HEK293 (cell line): ENCODE measurements around the gene SESN2.

Experiments
- CTCF ChIP-seq: fragments of 450-650 bp; formaldehyde crosslinking; IDR thresholded peaks from 2 replicates; pipeline ENCODE4 v1.5.1; 2016; ENCODE audit warnings: missing biosample characterization, missing genetic modification characterization
- GFI1B ChIP-seq: fragments of 450-650 bp; formaldehyde crosslinking; IDR thresholded peaks from 2 replicates; pipeline ENCODE4 v1.5.1; 2016; ENCODE audit warnings: missing biosample characterization, missing genetic modification characterization
- PBX3 ChIP-seq: sonication (generic); formaldehyde crosslinking; IDR thresholded peaks from 2 replicates; pipeline ENCODE4 v1.8.1; 2022; ENCODE audit warnings: mild to moderate bottlenecking, moderate library complexity, missing genetic modification reagents
- TCF7L2 ChIP-seq: IDR thresholded peaks from 2 replicates; pipeline ENCODE4 v1.6.1; 2011; ENCODE audit warnings: low read depth, mild to moderate bottlenecking, inconsistent platforms, low read length, moderate library complexity, borderline replicate concordance
- YY1 ChIP-seq: fragments of 450-650 bp; formaldehyde crosslinking; IDR thresholded peaks from 2 replicates; pipeline ENCODE4 v1.5.1; 2018; ENCODE audit warnings: missing biosample characterization, missing genetic modification characterization
- ZNF18 ChIP-seq: fragments of 450-650 bp; formaldehyde crosslinking; IDR thresholded peaks from 2 replicates; pipeline ENCODE4 v1.5.1; 2016; ENCODE audit warnings: missing biosample characterization, missing genetic modification characterization
- ZNF19 ChIP-seq: fragments of 450-650 bp; formaldehyde crosslinking; IDR thresholded peaks from 2 replicates; pipeline ENCODE4; 2016; ENCODE audit warnings: missing biosample characterization, missing genetic modification characterization, low read depth
- ZNF416 ChIP-seq: fragments of 450-650 bp; formaldehyde crosslinking; IDR thresholded peaks from 2 replicates; pipeline ENCODE4 v1.5.1; 2016; ENCODE audit warnings: missing biosample characterization, missing genetic modification characterization
- ZNF449 ChIP-seq: fragments of 450-650 bp; formaldehyde crosslinking; IDR thresholded peaks from 2 replicates; pipeline ENCODE4 v1.5.1; 2017; ENCODE audit warnings: missing biosample characterization, mild to moderate bottlenecking, missing genetic modification characterization, moderate library complexity
- ZNF658 ChIP-seq: fragments of 450-650 bp; formaldehyde crosslinking; IDR thresholded peaks from 2 replicates; pipeline ENCODE4; 2016; ENCODE audit warnings: missing biosample characterization, missing genetic modification characterization
- ZNF76 ChIP-seq: fragments of 450-650 bp; formaldehyde crosslinking; IDR thresholded peaks from 2 replicates; pipeline ENCODE4; 2016; ENCODE audit warnings: low read depth, missing biosample characterization, missing genetic modification characterization, borderline replicate concordance
- ZSCAN4 ChIP-seq: fragments of 450-650 bp; formaldehyde crosslinking; IDR thresholded peaks from 2 replicates; pipeline ENCODE4 v1.5.1; 2017; ENCODE audit warnings: missing biosample characterization, missing genetic modification characterization

- TF ChIP-seq PBX3 (CRISPR knock-in tag) (no peak), ZNF76 (tag by site-specific recombination) (no peak), ZNF658 (no peak), ZSCAN4 (no peak), ZNF416 (tag by site-specific recombination) (no peak), ZNF449 (tag by site-specific recombination) (no peak), YY1 (tag by site-specific recombination) (no peak), CTCF (tag by site-specific recombination) (no peak), GFI1B (tag by site-specific recombination) (no peak), TCF7L2 (no peak), ZNF18 (tag by site-specific recombination) (no peak), ZNF19 (tag by site-specific recombination) (no peak)
Measured at GRCh38 chr1:28314547-28314941, 55.2 kb downstream of the SESN2 start.
